Measurements from ENCODE around the gene DUS3L.

The DUS3L gene, protein sequence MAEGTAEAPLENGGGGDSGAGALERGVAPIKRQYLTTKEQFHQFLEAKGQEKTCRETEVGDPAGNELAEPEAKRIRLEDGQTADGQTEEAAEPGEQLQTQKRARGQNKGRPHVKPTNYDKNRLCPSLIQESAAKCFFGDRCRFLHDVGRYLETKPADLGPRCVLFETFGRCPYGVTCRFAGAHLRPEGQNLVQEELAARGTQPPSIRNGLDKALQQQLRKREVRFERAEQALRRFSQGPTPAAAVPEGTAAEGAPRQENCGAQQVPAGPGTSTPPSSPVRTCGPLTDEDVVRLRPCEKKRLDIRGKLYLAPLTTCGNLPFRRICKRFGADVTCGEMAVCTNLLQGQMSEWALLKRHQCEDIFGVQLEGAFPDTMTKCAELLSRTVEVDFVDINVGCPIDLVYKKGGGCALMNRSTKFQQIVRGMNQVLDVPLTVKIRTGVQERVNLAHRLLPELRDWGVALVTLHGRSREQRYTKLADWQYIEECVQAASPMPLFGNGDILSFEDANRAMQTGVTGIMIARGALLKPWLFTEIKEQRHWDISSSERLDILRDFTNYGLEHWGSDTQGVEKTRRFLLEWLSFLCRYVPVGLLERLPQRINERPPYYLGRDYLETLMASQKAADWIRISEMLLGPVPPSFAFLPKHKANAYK

DNA sequence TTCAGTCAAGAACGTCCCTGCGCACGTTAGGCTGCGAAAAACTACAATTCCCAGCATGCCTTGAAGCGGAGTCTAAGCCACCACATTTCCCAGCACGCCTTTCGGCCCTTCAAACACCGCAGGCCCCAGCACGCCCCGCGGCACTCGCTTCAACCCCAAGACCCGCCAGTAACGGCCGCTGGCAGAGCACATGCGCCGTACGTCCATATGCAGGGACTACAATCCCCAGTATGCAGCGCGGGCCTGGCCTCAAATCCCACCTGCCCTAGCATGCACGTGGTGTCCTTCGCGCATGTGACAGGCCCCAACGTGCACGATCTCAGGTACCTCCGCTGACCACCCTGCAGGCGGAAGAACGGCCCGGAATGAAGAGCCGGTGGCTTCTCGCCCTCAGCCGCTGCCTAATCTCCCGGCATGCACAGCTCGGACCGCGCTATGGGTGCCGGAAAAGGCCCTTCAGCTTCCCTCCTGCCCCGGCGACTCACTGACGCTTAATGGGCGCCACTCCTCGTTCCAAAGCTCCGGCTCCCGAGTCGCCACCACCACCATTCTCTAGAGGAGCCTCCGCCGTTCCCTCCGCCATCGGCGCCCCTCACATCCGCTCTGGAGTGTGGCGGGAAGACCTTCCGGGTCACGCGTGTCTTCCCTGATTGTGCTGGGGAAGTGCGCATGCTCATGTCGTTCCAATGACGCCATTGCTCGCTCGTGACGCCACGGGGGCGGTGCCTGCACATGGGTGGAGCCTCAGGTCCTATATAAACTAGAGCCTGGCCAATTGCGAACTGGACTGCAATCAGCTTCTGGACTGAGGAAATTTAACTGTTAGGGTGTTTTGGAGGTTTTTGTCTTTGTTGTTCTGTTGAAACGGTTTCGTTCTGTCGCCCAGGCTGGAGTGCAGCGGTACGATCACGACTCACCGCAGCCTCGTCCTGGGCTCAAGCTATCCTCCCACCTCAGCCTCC is at the start of gene DUS3L:
Gene DUS3L (minus strand): TSS at position 605 of the 962 bp plus-strand sequence. CDS start 22 bp downstream, at position 583.
- peak within 1 kb of the TSS; percentile 91 for H3K4me3 ChIP-seq (ENCODE audit: low read length)
- TF ChIP-seq, protein P1, sequence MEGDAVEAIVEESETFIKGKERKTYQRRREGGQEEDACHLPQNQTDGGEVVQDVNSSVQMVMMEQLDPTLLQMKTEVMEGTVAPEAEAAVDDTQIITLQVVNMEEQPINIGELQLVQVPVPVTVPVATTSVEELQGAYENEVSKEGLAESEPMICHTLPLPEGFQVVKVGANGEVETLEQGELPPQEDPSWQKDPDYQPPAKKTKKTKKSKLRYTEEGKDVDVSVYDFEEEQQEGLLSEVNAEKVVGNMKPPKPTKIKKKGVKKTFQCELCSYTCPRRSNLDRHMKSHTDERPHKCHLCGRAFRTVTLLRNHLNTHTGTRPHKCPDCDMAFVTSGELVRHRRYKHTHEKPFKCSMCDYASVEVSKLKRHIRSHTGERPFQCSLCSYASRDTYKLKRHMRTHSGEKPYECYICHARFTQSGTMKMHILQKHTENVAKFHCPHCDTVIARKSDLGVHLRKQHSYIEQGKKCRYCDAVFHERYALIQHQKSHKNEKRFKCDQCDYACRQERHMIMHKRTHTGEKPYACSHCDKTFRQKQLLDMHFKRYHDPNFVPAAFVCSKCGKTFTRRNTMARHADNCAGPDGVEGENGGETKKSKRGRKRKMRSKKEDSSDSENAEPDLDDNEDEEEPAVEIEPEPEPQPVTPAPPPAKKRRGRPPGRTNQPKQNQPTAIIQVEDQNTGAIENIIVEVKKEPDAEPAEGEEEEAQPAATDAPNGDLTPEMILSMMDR (conservative IDR thresholded peaks at IDR 0.05; ENCODE audit: low read depth, low read length) = no peak
- peak; percentile 94 for DNase-seq (ENCODE audit: low read depth)

DNA sequence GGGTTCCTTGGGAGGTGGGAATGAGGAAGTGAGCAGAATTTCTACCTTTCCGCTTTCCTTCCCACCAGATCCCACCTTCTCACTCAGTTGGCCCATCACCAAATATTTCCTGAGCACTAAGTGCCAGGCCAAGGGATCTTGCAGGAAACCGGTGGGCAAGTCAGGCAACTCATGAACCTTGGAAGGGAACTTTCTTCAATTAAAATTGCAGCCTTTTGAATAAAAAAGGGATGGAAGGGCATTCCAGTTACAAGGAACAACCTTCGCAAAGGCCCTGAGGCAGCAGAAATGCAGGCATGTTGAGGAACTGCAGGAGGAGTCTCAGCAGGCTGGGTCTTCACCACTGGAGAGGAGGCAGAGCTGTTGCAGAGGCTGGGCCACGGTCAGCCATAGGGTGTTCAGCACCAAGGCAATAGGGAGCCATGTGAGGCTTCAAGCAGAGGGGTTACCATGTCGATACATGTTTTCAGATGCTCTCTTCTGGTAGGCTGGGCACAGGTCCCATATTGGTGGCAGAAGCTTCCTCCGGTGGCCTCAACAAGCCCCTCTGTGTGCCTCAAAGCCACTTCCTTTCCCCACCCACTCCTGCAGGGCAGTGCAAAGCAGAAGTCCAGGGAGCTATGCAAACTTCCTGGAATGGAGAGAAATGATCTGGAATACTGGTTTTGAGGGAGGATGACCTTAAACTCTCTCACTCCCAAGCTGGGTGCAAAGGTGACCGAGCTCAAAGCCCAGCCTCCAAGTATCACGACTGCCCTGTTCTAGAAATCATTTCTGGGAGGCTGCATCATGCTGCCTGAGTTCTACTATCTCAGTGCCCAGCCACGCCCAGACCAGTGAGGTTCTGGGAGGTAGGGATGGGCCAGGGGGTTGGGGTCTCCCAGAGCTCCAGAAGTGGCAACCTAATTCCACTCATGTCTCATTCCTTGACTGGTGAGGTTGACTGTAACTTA is 48.4 kb upstream of the DUS3L start, which contains the start of gene FUT6:
Gene FUT6 (minus strand): TSS at position 638 of the 953 bp plus-strand sequence. CDS start 7,135 bp downstream, outside the sequence.
- TF ChIP-seq, protein P1 (conservative IDR thresholded peaks at IDR 0.05; ENCODE audit: low read depth, low read length) = no peak
- no peak within 1 kb of the TSS for H3K4me3 ChIP-seq (ENCODE audit: low read length)
- DNase-seq (ENCODE audit: low read depth) = no peak

DNA sequence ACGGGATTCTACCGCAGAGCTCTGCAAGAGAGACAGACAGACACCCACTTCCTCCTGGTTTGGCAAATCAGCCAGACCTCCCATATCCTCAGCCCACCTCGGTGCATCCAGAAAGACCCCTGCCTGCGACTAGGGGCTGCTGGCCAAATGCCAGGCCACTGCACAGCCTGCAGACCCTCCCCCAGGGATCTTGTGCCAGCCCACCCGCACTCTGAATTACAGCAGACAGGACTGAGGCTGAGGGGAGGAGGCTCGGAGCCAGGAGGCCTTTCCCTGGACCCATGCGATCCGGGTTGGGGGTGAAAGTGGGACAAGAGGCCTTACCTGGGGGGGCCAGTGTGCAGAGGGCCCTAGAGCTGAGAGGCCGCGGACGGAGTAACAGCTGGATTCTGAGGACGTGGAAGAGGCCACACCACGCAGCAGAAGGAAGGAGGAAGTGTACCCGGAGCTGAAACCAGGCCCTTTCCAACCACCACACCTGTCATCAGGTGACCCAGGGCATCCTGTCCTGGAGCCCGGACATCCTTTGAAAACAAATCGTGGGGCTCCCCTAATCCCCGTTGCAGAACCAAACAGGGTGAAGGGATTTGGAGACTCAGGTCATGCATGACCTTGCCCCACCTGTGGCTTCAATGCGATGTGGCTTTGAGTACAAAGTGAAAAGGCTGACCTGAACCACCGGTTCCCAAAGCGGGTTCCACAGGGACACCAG is 47.5 kb upstream of the DUS3L start:
- H3K4me3 ChIP-seq (ENCODE audit: low read length) = no peak overlapping the region
- no peak for DNase-seq (ENCODE audit: low read depth)
- TF ChIP-seq, protein P1 (conservative IDR thresholded peaks at IDR 0.05; ENCODE audit: low read depth, low read length) = no peak

DNA sequence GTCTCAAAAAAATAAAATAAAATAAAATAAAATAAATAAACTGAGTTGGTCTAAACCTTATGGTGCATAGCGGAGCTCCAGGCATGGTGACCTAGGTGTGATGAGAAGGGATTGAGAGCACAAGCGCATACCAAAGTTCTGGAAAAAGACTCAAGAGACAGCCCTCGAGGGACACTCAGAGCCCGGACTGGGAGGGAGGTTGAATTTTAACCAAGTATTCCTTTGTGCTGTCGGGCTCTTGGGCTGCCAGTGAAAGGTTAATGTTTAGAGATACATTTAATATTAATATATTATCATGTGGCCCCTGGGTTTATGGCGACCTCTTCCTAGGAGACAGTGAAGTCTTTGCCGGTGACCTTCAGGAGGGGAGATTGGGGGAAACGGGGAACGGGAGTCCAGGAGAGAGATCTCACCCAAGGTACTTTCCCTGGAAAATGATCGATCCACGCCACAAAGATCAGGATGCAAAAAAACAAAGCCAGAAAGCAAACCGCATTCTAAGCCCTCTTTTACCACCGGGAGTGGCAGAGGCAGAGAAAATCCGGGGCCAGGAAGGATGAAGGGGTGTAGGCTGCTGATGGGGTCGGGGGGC is 46.9 kb upstream of the DUS3L start:
- no peak for DNase-seq (ENCODE audit: low read depth)
- no peak overlapping the region for H3K4me3 ChIP-seq (ENCODE audit: low read length)
- TF ChIP-seq, protein P1 (conservative IDR thresholded peaks at IDR 0.05; ENCODE audit: low read depth, low read length) = no peak

DNA sequence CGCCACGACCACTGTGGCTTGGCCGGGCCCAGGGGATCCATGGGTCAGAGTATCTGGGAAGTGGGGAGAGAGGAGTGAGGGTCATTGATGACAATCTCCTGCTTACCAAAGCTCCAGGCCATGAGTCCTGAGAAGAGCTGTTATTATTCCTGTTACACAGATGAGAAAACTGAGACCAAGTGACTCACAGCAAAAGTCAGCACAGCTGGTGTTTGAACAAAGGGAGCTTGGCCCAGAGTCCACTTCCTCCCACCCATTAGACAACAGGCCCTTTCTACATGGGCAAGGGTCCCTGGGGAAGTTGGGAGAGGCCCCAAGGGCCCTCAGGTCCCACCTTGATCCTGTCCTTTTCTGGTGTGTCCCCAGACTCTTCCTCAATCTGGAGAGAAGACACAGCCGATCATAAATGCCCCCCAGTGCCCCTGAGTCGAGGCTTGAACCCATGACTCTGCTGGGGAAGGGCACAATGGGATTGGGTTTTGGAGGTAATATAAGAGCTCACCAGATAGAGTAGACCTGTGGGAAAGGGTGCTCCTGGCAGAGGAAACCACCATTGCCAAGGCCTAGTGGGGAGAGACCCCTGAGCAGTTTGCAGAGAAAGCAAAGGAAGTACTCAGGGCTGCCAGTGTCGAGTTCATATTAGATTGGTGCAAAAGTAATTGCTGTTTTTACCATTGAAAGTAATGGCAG is 41.7 kb upstream of the DUS3L start:
- TF ChIP-seq, protein P1 (conservative IDR thresholded peaks at IDR 0.05; ENCODE audit: low read depth, low read length) = no peak

More for the DNA sequence above, 41.7 kb upstream of the DUS3L start:
- no peak overlapping the region for H3K4me3 ChIP-seq (ENCODE audit: low read length)
- no peak for DNase-seq (ENCODE audit: low read depth)

Data from retinal pigment epithelial cell (primary cell).